HG03280 (cell line): ENCODE data around the gene KLK3.

Source experiments
- ATAC-seq: cut with Tn5 transposase; IDR thresholded peaks from one replicate; pipeline ENCODE4 v1.9.1; 2021; ENCODE audit warnings: mild to moderate bottlenecking, moderate library complexity; ENCODE audit not compliant: unreplicated experiment

Gene KLK3

GRCh38 chr19:50896591-50897190, 42.0 kb downstream of the KLK3 start:
- peak; percentile 82 for ATAC-seq

GRCh38 chr19:50897191-50897607, 42.5 kb downstream of the KLK3 start:
- peak; percentile 28 for ATAC-seq

- peak; percentile 3 for ATAC-seq
Observed at GRCh38 chr19:50897612-50898011, 42.9 kb downstream of the KLK3 start.

- ATAC-seq = no peak
Observed at GRCh38 chr19:50898018-50898417, 43.3 kb downstream of the KLK3 start.

- ATAC-seq = no peak
Observed at GRCh38 chr19:50899569-50899968, 44.9 kb downstream of the KLK3 start.

DNA sequence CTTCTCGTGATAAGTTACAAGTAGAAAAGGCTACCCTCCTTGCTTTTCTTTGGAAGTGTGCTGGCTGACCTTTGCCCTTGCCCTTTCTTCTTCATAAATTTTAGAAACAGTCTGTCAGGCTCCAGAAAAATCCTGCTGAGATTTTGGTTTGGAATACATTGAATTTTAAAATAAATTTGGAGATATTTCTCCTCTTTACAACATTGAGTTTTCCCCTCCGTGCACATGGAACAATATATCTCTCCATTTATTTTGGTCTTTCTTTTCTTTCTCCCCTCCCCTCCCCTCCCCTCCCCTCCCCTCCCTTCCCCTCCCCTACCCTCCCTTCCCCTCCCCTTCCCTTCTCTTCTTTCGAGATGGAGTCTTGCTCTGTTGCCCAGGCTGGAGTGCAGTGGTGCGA, 47.9 kb downstream of the KLK3 start:
- no peak for ATAC-seq

- ATAC-seq = no peak
Observed at GRCh38 chr19:50906217-50906616, 51.5 kb downstream of the KLK3 start.

- no peak for ATAC-seq
Observed at GRCh38 chr19:50908336-50908735, 53.6 kb downstream of the KLK3 start.

GRCh38 chr19:50909240-50910070, 54.7 kb downstream of the KLK3 start:
- ATAC-seq = no peak
